Transverse colon (tissue), 4 donors: Measurements from ENCODE around the gene PYGB.

Experiments used
- EP300 ChIP-seq: sonication (generic); formaldehyde crosslinking; IDR thresholded peaks from one replicate; pipeline ENCODE4 v1.6.1; 2017; ENCODE audit warnings: antibody characterized with exemption, low read depth
- POLR2AphosphoS5 ChIP-seq, 3 donors: sonication (generic); formaldehyde crosslinking; IDR thresholded peaks; one replicate each; pipeline ENCODE4 v1.6.1; 2016; ENCODE audit warnings: antibody characterized with exemption in 3 of 3
- TF ChIP-seq, protein P1 (sequence below), 5 experiments: fragments of 200-600 bp in 3 of 5; fragments of 450-650 bp in 2 of 5; sonication (generic) in 3 of 5; IDR thresholded peaks; 1 replicate in 2 of 5; 2 replicates in 3 of 5; pipeline ENCODE4 v1.5.1; 2016 to 2017; ENCODE audit warnings: antibody characterized with exemption in 5 of 5, inconsistent platforms in 3 of 5, mild to moderate bottlenecking in 2 of 5, moderate library complexity in 1 of 5

DNA sequence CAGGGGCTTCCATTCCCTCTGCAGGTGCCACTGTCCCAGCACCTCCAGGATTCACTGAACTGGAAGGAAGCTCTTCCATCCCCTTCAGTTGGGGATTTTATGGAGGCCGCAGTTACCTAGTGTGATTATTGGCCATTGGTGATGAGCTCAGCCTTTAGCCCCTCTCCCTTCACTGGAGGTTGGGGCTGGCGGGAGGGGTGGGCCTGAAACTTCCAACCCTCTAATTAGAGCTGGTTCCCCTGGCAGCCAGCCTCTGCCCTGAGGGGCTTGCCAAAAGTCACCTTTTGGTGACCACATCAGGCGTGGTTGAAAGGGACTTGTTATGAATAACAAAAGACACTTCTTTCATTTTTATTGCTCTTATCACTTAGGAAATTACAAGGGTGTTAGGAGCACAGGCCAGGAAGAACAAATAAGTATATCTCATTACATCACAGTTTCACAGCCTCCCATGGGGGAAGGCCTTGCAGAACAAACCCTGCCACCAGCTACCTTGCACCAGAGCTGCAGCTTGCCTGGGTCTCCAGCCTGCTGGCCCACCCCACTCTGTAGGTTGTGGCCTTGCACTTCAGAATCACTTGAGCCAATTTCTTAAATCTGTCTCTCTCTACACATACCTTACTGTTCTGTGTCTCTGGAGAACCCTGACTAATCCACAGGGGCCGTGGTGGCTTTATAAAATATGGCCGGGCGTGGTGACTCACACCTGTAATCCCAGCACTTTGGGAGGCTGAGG is 5.0 kb downstream of the PYGB start:
- TF ChIP-seq, protein P1, sequence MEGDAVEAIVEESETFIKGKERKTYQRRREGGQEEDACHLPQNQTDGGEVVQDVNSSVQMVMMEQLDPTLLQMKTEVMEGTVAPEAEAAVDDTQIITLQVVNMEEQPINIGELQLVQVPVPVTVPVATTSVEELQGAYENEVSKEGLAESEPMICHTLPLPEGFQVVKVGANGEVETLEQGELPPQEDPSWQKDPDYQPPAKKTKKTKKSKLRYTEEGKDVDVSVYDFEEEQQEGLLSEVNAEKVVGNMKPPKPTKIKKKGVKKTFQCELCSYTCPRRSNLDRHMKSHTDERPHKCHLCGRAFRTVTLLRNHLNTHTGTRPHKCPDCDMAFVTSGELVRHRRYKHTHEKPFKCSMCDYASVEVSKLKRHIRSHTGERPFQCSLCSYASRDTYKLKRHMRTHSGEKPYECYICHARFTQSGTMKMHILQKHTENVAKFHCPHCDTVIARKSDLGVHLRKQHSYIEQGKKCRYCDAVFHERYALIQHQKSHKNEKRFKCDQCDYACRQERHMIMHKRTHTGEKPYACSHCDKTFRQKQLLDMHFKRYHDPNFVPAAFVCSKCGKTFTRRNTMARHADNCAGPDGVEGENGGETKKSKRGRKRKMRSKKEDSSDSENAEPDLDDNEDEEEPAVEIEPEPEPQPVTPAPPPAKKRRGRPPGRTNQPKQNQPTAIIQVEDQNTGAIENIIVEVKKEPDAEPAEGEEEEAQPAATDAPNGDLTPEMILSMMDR (IDR thresholded peaks at IDR 0.05): no peak
- TF ChIP-seq EP300 (no peak), POLR2AphosphoS5 (IDR thresholded peaks at IDR 0.05) (peak in 2 of 3 donors; percentile 6 to 57)
